GM18907 (cell line): ENCODE results near the gene MAP2K3.

Experiments
- ATAC-seq: cut with Tn5 transposase; IDR thresholded peaks from one replicate; pipeline ENCODE4 v1.9.1; 2021; ENCODE audit warnings: mild to moderate bottlenecking, moderate library complexity; ENCODE audit not compliant: unreplicated experiment

MAP2K3 gene

DNA sequence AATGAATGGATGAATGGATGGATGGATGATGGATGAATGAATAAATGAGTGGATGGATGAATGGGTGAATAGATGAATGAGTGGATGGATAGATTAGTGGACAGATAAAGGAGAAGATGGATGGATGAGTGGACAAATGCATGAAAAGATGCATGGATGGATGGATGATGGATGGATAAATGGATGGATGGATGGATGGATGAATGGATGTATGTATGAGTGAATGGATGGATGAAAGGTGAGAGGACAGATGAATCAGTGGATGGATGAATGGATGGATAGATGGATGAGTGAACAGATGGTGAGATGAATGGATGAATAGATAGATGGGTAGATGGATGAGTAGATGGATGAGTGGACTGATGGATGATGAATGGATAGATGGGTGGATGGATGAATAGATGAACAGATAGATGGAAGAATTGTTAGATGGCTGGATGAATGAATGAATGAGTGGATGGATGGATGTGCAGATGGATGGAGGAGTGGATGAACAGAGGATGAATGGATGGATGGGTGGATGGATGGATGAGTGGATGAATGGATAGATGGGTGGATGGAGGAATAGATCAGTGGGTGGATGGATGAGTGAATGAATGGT, 77.9 kb downstream of the MAP2K3 start:
- ATAC-seq: no peak

GRCh38 chr17:21363776-21364642, 79.5 kb downstream of the MAP2K3 start:
- no peak for ATAC-seq
